Right lobe of liver (tissue), 4 donors: Measurements from ENCODE around the gene THAP4.

Experiments
- CTCF ChIP-seq, 4 donors: fragments of 200-600 bp in 3 of 4; fragments of 450-650 bp in 1 of 4; IDR thresholded peaks; one replicate each; pipeline versions ENCODE4 v1.5.1 to v1.8.0; 2016 to 2022; ENCODE audit warnings: antibody characterized with exemption in 4 of 4, mild to moderate bottlenecking in 2 of 4
- POLR2A ChIP-seq: fragments of 450-650 bp; IDR thresholded peaks from one replicate; pipeline ENCODE4 v1.6.1; 2017; ENCODE audit warnings: antibody characterized with exemption, mild to moderate bottlenecking
- donor health status: DM: no; HTN: no; CAD: no.
- donor health status: DM: no; HTN: no; CAD: no.
- donor health status: DM: no; HTN: yes; CAD: no.

- TF ChIP-seq POLR2A (no peak), CTCF (IDR thresholded peaks at IDR 0.05) (no peak)
Observed at GRCh38 chr2:241660593-241661213, 23.7 kb upstream of the THAP4 start.
